ENCODE results near the gene HLF.

HLF gene

DNA sequence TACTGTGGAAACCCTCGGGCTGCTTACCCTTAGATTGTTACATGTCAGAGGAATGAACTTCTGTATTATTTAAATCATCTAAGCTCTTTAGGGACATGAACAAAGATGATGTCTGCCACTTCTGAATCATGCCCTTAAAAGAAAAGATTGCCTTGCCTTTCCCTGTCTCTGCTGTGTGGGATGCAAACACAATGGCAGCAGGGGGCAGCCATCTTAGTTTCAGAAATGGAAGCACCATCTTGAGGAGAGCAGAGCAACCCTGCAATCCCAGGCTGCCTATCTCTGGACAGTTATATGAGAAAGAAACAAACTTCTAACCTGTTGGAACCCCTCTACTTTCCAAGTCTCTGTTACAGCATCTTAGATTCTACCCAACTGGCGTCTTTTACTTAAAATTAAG lies 16.7 kb upstream of the HLF start:
- TF ChIP-seq, protein P1, sequence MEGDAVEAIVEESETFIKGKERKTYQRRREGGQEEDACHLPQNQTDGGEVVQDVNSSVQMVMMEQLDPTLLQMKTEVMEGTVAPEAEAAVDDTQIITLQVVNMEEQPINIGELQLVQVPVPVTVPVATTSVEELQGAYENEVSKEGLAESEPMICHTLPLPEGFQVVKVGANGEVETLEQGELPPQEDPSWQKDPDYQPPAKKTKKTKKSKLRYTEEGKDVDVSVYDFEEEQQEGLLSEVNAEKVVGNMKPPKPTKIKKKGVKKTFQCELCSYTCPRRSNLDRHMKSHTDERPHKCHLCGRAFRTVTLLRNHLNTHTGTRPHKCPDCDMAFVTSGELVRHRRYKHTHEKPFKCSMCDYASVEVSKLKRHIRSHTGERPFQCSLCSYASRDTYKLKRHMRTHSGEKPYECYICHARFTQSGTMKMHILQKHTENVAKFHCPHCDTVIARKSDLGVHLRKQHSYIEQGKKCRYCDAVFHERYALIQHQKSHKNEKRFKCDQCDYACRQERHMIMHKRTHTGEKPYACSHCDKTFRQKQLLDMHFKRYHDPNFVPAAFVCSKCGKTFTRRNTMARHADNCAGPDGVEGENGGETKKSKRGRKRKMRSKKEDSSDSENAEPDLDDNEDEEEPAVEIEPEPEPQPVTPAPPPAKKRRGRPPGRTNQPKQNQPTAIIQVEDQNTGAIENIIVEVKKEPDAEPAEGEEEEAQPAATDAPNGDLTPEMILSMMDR (conservative IDR thresholded peaks at IDR 0.05; ENCODE audit: low read depth, low read length), result no peak
- no peak for DNase-seq (ENCODE audit: low read depth)
- no peak overlapping the region for H3K4me3 ChIP-seq (ENCODE audit: low read depth, low read length)

DNA sequence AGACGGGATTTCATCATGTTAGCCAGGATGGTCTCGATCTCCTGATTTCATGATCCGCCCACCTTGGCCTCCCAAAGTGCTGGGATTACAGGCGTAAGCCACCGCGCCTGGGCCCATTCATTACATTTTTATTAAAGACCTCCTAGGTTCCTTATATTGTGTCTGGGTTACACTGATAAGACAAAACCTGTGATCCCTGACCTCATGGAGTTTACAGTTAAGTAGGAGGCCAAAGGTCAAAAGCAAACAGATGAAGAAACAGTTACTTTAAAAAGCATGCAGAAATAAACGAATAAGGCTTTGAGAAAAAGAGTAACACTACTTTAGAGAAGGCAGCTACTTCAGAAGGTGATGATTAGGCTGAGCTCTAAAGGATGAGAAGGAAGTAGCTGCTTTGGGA lies 14.9 kb upstream of the HLF start:
- TF ChIP-seq, protein P1 (conservative IDR thresholded peaks at IDR 0.05; ENCODE audit: low read depth, low read length), result no peak

DNA sequence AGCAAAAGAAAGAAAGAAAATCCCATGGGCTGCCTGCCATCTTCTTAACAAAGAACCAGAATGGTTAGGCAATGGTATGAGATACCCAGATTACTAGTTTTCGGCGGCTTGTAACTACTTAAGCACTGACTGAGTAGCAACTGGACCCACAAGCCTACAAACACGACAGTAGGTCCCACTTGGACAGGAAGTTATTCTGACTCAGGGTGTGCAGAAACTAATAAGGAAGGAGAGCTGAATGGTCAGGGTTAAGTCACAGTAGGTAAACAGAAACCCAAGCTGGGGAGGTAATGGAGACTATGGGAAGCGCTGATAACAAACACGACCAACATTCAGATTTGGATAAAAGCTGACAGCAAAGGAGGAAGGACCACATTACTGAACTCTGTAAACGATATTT lies 10.4 kb upstream of the HLF start:
- no peak for DNase-seq (ENCODE audit: low read depth)
- TF ChIP-seq, protein P1 (conservative IDR thresholded peaks at IDR 0.05; ENCODE audit: low read depth, low read length), result no peak
- H3K4me3 ChIP-seq (ENCODE audit: low read depth, low read length), result no peak overlapping the region

More for the DNA sequence above, 14.9 kb upstream of the HLF start:
- DNase-seq (ENCODE audit: low read depth), result no peak
- H3K4me3 ChIP-seq (ENCODE audit: low read depth, low read length), result no peak overlapping the region

DNA sequence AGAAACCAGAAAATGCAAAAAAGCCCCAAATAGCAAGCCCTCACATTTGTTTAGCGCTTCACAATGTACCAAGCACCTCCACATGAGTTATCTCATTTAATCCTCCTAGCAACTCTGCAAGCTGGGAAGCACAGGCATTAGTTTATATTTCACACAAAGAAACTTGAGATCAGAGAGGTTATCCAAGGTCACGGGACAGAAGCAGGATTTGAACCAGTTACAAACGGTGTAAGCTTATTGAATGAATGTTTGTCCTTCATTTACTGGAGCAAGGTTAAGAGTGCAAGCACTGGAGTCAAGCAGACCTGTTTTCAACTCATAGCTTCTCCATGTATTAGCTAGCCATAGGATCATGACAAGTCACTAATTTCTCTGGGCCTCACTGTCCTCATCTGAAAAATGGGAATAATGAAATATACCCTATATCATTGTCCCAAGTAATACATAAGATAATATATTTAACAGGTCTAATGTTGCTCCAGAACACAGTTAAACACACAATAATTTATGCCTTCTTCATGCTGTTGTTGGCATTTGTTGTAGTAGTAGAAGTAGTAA lies 6.1 kb upstream of the HLF start:
- no peak overlapping the region for H3K4me3 ChIP-seq (ENCODE audit: low read depth, low read length)
- TF ChIP-seq, protein P1 (conservative IDR thresholded peaks at IDR 0.05; ENCODE audit: low read depth, low read length), result no peak
- DNase-seq (ENCODE audit: low read depth), result no peak

DNA sequence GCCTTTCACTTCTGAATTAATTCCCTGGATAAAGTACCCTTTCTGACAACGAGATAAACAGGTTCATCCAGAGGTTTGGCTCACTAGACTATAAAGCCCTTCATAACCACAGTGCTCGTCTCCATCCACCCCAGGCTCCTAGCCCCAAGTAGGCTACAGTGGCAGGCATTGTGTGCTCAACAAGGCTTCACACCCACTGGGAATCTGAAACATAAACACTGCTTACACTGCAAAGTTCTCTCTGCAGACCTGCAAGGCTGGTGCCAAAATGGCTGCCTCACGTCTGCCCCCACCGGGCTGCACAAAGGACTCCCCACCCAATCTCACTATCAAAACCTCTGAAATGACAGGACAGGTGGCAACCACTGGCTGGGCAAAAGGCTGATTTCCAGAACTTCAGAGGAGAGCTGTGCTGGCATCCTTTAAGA lies 5.1 kb upstream of the HLF start:
- DNase-seq (ENCODE audit: low read depth), result no peak
- TF ChIP-seq, protein P1 (conservative IDR thresholded peaks at IDR 0.05; ENCODE audit: low read depth, low read length), result no peak
- H3K4me3 ChIP-seq (ENCODE audit: low read depth, low read length), result no peak overlapping the region

DNA sequence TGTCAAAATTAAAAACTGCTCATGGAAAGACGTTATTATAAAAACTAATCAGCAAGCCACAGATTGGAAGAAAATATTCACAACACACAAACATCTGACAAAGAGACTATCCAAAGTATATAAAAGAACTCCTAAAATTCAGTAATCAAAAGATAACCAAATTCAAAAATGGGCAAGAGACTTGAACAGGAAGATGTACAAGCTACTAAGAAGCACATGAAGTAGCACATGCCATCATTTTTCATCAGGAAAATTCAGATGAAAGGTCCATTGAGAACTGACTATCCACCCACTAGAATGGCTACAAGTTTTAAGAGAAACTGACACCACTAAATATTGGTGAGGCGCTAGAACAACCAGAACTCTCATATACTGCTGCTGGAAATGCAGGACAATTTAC lies 3.4 kb upstream of the HLF start:
- DNase-seq (ENCODE audit: low read depth), result no peak
- TF ChIP-seq, protein P1 (conservative IDR thresholded peaks at IDR 0.05; ENCODE audit: low read depth, low read length), result no peak
- no peak overlapping the region for H3K4me3 ChIP-seq (ENCODE audit: low read depth, low read length)

DNA sequence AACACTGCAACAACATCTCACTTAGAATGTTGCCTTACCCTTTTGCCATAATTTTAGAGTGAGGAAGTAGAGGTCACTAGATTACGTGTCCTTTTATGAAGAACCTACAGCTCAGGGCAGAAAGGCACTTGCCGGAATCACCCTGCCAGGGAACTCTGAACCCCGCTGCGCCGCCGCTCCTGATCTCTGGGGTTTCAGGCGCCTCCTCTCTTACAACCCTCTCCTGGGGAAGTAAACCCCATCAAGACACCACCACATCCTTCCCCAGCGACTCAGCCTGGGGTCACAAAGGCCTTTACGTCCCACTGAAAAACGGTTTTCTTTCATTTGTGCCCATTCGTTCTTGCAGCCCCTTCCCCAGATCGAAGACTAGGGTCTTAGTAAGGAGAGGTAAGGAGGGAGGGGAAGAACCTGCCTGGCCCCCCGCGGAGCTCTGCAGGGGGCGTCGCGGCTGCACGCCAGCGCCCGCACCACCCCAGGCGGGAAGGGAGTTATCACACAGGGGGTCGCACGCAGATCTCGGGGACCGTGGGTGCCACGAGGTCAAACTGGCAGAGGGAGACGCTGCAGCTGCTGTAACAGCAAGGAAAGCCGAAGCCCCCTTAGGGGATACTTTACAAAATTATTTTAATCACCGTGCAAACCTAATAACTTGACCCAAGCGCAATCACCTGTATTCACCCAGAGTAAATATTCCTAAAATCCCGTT lies 1.0 kb upstream of the HLF start:
- TF ChIP-seq, protein P1 (conservative IDR thresholded peaks at IDR 0.05; ENCODE audit: low read depth, low read length), result no peak
- no peak for DNase-seq (ENCODE audit: low read depth)
- no peak overlapping the region for H3K4me3 ChIP-seq (ENCODE audit: low read depth, low read length)

All from choroid plexus epithelial cell (primary cell).